Mammary epithelial cell (primary cell): ENCODE data around the gene TMC3.

Source experiments
- EZH2 ChIP-seq: IDR thresholded peaks from 2 replicates; pipeline ENCODE4 v1.6.1; 2012; ENCODE audit warnings: low read length, inconsistent platforms, borderline replicate concordance
- TF ChIP-seq, protein P1 (sequence below), 2 donors: IDR thresholded peaks in 1 of 2; conservative IDR thresholded peaks in 1 of 2; 2 replicates each; pipeline ENCODE4 v1.5.1; 2011 to 2012; ENCODE audit warnings: inconsistent platforms in 2 of 2, low read length in 2 of 2, mild to moderate bottlenecking in 2 of 2, control low read depth in 1 of 2, low read depth in 1 of 2; ENCODE audit not compliant: insufficient read depth in 1 of 2; ENCODE audit errors: extremely low read depth in 1 of 2

DNA sequence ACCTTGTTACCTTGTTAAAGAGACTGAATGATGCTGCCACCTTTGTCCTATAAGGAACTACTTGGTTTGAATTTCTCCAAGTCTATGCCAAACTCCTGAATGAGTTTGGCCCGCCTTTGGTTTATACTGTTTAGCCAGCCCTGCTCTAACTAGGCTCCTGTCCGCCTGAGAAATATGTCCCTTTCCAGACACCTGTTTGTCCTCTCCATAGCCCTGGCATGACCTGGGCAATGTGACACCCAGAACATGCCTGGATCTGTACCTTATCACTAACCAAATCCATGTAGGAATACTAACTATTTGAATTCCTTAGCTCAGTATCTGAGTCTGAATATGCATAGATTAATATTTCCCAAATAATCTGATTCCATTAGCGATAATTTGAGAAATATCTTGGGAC is 24.4 kb upstream of the TMC3 start:
- TF ChIP-seq, protein P1, sequence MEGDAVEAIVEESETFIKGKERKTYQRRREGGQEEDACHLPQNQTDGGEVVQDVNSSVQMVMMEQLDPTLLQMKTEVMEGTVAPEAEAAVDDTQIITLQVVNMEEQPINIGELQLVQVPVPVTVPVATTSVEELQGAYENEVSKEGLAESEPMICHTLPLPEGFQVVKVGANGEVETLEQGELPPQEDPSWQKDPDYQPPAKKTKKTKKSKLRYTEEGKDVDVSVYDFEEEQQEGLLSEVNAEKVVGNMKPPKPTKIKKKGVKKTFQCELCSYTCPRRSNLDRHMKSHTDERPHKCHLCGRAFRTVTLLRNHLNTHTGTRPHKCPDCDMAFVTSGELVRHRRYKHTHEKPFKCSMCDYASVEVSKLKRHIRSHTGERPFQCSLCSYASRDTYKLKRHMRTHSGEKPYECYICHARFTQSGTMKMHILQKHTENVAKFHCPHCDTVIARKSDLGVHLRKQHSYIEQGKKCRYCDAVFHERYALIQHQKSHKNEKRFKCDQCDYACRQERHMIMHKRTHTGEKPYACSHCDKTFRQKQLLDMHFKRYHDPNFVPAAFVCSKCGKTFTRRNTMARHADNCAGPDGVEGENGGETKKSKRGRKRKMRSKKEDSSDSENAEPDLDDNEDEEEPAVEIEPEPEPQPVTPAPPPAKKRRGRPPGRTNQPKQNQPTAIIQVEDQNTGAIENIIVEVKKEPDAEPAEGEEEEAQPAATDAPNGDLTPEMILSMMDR (conservative IDR thresholded peaks at IDR 0.05 in 1 of 2, IDR thresholded peaks at IDR 0.05 in 1 of 2; ENCODE audit: extremely low read depth in 1 of 2, insufficient read depth in 1 of 2, low read depth in 1 of 2, low read length in 2 of 2), result no peak
- TF ChIP-seq EZH2, result no peak
